CD4-positive, alpha-beta T cell treated with Interferon gamma for 1 hour (primary cell): ENCODE measurements around the gene MARCHF4.

Experiments
- DNase-seq: peaks from one replicate; pipeline ENCODE4 v3.0.0-alpha.2; 2020

MARCHF4 gene, protein sequence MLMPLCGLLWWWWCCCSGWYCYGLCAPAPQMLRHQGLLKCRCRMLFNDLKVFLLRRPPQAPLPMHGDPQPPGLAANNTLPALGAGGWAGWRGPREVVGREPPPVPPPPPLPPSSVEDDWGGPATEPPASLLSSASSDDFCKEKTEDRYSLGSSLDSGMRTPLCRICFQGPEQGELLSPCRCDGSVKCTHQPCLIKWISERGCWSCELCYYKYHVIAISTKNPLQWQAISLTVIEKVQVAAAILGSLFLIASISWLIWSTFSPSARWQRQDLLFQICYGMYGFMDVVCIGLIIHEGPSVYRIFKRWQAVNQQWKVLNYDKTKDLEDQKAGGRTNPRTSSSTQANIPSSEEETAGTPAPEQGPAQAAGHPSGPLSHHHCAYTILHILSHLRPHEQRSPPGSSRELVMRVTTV

DNA sequence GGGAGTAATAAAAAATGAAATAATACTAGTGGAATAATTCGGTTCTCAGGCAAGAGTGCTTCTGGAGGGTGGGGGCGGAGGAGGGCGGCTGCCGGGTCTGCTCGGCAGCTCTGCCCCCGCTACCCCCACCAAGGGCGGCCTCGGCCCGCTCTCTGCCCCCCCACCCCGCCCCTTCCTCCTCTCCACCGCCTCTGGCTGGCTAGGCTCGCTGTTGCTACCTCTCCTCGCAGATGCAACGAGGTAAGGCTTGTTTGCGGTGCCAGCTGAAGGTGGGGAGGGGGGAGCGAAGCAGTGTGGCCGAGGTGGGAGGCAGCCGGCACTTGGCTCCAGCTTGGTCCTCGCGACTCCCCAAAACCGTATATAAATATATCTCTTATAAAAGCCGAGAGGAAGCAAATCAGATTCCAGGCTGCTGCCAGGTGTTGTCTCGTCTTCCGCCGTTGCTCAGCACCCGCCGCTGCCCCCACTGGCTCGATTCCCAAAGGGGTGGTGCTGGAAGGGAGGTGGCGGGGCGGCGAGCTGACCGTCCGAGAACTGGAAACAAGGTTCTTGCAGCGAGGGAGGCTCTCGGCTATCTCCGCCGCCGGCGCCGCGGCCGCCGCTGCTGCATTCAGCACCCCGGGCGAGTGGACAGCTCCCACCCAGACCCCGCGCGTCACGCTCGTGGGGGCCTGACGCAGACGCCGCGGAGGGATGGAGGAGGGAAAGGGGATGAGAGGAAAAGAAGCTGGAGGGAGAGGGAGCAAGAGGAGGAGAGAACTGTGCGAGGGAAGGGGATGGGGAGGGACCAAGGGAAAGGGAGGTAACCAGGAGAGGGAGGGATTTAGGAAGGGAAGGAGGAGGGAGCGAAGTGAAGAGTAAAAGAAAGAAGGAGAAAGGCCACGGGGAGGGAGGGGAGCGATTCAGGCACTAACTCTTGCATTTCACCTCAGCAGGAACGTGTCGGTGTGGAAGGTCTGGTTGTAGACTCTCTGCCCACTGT is at the start of gene MARCHF4:
Gene MARCHF4, minus strand, starts transcription at position 763 of the 982 bp plus-strand sequence. CDS start 2,223 bp downstream, outside the sequence.
- peak; percentile 25 for DNase-seq

DNA sequence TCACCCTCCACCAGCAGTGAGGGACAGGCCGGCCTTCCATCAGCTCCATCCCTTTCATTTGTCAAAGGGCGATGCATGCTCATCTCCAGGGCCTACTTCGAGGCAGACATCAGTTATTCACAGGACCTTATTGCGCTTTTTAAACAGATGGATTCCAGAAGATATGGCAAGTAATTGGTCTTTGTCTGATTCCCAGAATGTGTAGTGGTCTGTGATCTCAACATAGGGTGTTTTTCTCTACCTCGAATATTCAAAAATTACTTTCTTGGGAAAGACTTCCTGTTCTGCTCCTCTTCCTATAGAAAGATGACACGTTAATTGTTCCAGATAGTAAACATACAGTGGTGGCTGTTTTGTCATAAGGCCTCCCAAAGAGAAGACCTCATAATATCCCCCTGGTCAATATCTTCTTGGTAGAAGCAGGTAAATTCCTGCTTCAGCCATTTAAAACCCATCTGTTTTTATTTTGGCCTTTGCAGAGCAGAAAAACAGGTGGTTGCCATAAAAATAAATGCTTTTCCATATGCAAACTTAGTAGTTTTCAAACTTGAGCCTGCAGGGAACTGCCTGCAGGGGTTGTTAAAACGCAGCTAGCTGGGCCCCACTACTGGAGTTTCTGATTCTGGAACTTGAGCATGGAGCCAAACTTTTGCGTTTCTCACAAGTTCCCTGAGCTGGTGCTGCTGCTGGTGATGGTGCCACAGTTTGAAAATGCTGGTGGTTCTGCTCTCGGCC is 48.3 kb upstream of the MARCHF4 start:
- no peak for DNase-seq

DNA sequence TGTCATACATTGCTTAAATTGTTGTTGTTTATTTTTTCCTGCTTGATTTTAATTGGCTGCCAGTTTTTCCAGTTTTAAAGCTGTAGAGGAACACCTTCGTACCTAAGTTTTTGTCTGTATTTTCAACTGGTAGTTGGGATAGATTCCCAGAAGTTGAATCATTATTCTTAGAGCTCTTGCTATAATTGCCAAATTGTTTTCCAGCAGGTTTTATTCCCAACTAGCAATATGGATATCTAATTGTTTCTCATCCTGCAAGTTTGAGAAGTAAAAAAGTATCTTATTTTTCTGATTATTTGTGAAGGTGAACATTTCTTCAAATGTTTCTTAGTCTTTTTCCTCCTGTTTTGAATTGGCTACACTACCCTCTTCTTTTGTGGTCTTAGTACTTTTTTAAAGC is 46.7 kb upstream of the MARCHF4 start:
- no peak for DNase-seq

DNA sequence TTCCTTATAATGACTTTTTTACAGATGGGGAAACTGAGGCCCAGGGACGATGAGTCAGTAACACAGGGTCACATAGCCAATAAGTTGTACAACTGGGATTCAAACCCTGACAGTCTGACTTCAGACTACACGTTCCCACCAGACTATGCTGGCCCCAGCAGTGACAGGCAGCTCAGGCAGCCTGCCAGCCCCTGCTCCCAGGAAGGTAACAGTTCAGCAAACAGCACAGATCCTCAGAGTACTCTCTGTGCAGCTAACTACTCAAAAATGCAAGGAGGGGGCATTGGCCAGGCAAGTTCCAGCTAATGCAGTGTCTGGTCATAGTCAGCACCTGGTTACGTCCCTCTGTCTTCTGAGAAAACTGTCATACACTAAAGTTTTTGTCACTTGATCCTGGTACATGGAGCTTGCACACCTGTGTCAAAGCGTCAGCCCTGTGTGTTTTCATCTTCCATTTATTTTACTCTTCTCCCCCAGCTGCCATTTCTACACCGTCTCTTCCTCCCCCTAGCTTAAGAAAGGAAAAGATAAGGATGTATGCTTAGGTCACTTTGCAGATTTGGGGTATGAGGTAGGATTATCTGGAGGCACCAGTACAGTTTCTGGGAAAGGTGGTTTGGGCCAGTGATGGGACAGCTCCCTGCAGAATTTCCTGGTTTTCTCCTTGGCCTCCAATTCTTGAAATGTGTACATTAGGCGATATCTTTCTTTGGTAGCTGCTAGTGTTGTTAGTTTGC is 44.5 kb upstream of the MARCHF4 start:
- no peak for DNase-seq

DNA sequence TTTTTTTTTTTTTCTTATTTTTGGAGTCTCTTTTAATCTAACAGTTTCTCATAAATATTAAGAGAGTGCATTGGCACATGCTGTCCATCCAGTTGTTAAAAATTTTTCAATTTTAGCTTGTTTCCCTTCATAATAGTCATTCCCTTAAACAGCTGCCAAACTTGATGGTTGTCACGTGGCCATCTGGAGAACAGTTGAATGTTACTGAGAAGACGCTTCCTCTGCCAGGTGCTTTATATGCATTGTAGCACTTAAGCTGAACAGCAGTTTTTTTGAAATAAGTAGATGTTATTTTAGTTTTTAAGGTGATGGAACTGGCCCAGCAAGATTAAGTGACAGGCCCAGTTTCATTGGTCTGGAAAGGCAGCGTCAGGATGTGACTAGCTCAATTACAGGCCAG is 43.3 kb upstream of the MARCHF4 start:
- DNase-seq: no peak

DNA sequence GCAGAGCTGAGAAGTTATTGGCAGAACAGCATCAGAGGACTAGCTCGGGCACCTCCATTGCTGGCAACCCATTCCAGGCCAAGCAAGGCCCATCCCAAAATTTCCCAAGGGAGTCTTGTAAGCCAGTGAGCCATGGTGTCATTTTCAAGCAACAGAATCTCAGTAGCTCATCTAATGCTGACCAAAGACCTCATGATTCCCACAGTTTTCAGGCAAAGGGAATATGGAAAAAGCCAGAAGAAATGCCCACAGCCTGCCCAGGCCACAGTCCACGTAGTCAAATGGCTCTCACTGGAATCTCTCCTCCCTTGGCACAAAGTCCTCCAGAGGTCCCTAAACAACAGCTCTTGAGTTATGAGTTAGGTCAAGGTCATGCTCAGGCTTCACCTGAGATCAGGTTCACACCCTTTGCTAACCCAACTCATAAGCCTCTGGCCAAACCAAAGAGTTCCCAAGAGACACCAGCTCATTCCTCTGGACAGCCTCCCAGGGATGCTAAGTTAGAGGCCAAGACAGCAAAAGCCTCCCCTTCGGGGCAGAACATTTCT is 42.6 kb upstream of the MARCHF4 start:
- DNase-seq: no peak

DNA sequence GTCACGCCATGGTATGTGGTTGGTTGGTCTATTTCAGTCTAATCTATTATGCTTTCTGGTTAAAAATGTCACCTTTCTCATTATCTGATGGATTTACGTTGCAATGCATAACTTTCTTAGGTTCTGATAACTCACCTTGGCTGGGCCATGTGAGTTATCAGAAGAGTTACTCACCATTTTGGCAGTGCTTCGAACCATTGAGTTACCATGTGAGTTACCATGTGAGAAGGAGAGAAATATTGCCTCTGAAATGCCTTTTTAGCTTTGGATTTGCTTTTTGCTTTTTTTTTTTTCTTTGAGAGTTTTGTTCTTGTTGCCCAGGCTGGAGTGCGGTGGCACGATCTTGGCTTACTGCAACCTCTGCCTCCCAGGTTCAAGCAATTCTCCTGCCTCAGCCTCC is 41.6 kb upstream of the MARCHF4 start:
- no peak for DNase-seq

DNA sequence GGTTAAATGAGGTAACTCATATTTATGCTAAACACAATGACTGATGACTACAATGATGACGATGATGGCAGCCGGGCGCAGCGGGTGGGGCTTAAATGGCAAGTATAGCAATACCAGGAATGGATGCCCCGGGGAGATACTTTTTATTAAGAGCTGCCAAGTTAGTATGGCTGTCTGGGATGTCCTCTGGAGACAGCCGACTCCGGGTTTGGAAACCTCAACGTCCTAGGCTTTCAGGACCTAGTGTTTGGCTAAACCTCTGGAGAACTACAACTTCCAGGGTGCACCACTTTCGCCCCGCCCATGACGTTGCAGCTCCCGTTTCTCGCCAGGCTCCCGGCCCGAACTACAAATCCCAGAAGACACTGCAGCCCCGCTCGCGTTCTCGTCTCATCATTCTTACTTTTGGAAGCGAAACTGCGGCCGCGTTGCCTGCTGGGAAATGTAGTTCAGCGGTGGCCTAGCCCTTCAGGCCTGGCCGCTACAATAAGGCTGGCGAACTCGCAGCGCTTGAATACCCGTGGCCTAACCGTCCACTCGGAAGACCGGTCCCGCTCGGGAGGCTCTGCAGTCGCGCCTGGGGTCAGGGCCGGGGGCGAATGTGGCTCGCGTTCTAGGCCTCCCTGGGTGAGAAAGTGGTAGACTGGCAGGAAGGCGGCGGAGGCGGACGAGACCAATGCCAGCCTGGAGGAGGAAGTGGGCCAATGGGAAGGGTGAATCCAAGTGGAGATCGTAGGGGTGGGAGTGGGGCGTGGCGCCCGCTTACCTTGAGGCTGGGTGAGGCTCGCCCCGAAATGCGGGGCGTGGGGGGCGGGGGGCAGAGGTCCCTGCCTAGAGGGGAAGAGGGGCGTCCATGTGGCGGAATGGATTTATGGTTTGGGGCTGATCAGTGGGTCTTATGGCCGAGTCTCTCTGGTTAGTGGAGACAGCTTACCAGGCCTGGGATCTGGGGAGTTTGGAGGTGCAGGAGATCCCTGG is 40.0 kb upstream of the MARCHF4 start, which contains the start of gene SMARCAL1:
Gene SMARCAL1, plus strand, starts transcription at position 463 of the 978 bp plus-strand sequence. CDS start 2,221 bp downstream, outside the sequence.
- DNase-seq: peak; percentile 97

DNA sequence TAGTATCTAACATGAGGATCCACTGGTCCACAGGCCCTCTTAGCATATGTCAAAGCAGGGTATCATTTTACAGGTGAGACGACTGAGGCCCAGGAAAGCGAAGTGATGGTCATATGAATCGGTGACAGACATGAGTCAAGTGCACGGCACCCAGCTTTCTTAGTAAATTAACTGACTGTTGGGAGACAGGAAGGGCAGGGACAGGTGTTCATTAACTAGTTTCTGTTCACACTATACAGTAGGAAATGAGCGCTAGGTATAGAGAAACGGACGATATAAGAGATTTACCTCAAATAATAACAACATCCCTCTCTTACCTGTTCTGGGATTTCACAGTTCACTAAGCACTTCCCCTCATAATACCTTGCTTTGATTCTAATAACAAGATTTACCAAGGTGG is 38.3 kb upstream of the MARCHF4 start:
- no peak for DNase-seq

DNA sequence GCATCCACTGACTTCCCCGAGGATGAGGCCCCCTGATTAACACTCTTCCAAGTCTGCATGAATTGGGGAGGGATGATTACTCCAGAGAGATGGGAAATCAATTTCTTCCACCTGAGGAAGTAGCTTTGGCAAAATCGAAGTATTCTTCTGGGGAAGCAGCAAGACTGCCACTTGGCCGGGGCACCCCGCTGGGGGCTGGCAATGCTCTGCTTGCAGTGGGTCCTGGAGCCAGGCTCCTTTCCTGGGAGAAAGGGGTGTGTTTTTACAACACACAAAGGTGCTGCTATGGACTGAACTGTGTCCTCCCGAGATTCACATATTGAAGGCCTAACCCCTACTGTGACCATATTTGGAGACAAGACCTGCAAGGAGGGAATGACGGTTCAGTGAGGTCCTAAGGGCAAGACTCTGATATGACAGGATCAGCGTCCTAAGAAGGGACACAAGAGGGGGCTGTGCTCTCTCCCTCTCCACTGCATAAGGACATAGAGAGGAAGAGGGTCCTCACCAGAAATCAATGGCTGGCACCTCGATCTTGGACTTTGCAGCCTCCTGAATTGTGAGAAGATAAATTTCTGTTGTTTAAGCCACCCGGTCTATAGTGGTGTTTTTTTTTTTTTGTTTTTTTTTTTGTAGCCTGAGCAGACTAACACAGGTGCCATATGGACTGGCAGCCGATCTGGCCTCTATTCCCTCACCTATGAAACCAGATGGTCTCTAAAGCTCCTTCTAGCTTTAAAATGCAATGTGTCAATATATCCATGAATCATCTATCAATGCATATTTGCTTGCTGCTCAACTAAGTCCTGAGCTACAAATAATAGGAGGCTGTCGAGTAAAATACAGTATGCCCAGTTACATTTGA is 36.4 kb upstream of the MARCHF4 start:
- DNase-seq: no peak

DNA sequence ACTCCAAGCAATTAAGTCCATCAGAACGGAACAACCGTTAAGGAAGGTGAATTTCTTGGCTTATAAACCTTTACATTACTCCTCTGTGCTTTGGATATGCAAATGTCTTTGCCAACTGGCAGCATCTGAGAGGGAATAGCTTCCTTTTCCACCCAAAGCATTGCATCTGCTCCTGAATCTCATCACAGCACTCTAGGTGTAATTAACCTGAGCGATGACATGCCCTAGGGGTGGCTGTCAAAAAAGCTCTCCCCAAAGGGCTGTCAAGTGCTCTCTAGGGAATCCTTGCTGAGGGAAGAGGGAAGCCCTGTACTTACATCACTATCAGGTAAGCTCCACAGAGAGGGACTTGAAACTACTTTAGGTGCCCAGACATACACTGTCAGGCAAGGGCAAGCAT is 34.5 kb upstream of the MARCHF4 start:
- DNase-seq: no peak

DNA sequence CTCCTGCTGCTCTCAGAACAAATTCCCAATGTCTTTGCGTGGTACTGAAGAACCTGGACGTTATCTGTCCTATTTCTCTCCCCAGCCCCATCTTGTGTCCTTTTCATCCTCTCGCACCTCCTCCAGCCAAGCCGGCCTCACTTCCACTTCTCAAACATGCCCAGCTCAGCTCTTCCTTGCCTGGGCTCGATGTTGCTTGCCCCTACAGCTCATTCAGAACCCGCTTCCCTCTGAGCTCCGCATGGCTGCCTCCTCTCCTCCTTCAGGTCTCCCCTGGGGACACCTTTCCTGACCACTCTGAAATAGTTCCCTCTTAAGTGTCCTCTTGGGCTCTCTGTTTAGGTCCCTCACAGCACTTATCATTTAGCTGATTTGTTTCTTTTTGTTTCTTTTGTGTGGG is 33.3 kb upstream of the MARCHF4 start:
- no peak for DNase-seq

DNA sequence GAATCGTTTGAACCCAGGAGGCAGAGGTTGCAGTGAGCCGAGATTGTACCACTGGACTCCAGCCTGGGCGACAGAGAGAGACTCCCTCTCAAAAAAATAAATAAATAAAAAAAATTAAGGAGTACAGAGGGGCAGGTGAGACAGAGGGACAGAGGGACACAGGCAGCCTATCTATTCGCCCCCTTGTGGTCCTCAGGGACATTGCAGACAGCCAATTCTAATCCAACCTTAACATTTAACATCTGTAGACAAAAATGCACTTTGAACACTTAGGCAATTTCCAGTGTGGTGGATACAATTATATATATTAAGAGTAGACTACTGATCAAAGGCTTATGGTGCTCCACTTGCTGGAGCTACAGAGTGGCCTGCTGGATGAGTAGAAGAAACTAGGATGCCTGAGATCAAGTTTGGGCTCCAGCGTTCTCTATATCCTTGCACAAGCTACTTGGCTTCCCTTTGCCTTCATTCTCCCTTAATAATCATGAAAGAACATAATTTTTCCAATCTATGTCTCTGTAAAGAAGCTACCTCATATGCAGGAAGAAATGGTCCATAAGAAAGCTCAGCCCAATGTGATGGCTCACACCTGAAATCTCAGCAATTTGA is 31.8 kb upstream of the MARCHF4 start:
- peak; percentile 29 for DNase-seq

DNA sequence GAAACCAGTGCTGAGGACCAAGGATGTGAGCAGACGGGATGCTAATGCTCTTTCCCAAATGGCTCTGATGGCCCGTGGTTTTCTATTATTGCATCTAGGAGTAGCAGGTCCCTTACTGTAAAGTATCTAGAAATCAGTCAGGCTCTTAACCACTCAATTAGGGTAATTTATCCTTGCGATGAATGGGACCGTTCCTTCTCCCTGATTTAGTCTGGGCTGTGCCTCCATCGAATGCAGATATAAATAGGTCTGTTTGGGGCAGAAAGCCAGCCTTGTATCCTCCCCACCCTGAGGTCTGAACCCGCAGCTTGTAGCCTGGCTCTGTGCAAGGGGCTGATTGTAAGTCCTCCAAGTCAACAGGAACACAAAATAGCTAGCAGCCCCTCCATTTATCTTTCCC is 30.5 kb upstream of the MARCHF4 start:
- DNase-seq: no peak

DNA sequence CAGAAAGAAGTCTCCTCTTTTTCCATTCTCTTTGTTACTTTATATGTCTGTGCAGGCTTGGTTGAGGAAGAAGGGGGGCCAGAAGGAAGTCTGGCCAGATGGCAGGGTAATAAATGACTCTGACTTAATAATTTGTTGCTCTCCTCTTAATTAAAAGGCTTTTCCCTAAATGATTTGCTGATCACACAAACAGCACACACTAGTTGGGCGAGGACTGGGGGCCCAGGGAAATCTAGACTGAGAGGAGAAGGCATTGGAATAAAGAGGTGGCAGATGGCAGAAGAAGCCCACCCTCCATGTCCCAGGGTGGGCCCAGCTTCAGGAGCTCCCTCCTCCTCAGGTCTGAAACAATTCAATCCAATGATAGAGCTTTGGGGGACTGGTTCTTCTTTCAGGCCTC is 27.3 kb upstream of the MARCHF4 start:
- DNase-seq: no peak

DNA sequence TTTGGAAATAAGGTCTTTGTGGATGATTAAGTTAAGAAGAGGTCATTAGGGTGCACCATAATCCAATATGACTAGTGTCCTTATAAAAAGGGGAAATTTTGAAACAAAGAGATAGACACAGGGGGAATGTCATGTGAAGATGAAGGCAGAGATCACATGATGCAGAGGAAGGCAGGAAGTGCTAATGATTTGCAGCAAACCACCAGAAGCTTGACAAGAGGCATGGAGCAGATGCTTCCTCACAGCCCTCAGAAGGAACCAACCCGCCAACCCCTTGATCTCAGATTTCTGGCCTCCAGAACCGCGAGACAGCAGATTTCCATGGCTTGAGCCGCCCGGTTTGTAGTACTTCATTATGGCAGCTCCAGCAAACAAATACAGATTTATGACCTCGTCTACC is 22.6 kb upstream of the MARCHF4 start:
- DNase-seq: no peak

DNA sequence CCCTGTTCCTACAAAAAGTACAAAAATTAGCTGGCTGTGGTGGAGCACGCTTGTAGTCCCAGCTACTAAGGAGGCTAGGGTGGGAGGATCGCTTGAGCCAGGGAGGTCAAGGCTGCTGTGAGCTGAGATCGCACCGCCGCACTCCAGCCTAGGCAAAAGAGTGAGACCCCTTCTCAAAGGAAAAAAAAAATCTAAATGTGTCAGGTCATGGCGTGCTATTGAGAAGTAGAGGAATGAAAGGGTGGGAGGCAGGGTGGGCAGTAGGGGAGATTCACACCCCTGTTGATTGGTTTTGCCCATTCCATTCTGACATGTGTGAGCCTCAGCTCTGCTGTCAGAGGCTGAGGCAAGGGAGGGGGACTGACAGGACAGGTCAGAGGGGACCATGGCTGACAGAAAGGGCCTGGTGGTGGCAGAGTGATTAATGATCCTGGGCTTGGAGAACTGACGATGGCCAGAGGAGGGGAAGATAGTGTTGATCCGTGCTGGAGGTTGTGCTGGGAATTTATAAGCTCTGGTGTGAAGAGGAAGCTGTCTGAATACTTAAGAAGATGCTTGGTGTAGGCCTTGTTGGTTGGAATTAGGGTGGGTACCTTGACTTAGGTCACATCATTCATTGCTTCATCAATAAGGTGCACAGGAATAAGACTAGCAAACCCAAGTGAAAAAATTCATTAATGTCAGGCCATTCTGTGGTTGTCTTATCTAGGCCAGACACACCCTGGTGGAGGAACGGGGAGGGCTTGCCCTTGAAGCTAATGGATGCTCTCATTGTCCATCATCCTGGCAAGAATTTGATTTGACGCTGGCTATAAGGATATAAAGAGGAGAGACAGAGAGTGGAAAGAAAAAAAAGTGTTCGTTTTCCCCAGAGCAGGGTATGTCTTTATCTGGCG is 20.9 kb upstream of the MARCHF4 start:
- DNase-seq: no peak

DNA sequence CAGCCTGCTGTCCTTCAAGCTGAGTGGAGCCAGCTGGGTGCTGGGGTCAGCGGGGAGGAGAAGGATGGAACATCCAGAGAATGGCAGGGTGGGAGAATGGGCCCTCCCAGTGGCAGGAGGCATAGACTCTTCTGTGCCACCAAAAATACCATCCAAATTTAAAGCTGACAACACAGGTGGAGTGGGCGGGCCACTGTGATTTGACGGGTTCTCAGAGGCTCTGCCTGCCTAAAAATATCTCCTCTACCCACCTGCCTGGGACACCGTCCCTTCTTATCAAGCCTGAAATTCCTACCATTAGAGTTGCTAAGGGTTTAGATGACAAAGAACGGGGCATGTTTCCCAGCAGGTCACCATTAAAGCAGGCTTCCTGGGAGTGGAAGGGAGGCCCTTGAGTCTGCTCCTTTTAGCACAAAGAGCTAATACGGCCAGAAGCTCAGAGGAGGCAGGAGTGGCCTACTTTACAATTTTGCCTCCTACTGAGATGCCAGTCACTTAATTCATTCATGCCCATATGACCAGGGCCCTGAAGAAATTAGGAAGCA is 19.8 kb upstream of the MARCHF4 start:
- DNase-seq: no peak
